Tibial artery (tissue), 4 donors: ENCODE measurements around the gene CTCFL.

ENCODE experiments used
- DNase-seq, 2 donors: peaks; one replicate each; pipeline ENCODE4 v3.0.0-alpha.2; 2019
- H3K27ac ChIP-seq, 2 donors: fragments of 200-600 bp; sonication (generic) in 1 of 2; 1 replicate in 1 of 2; 2 replicates in 1 of 2; pipeline ENCODE4 v1.5.1; 2018 to 2019; ENCODE audit warnings: mild to moderate bottlenecking in 1 of 2
- H3K27me3 ChIP-seq, 2 donors: fragments of 200-600 bp; sonication (generic) in 1 of 2; one replicate each; pipeline versions ENCODE4 v1.5.1 to v1.6.0; 2016 to 2019
- H3K36me3 ChIP-seq, 3 donors: fragments of 200-600 bp; sonication (generic) in 2 of 3; one replicate each; pipeline ENCODE4 v1.5.1; 2016 to 2019; ENCODE audit warnings: mild to moderate bottlenecking in 2 of 3
- H3K4me1 ChIP-seq, 4 donors: fragments of 200-600 bp; sonication (generic) in 2 of 4; 1 replicate in 3 of 4; 2 replicates in 1 of 4; pipeline ENCODE4 v1.5.1; 2016 to 2019
- H3K4me3 ChIP-seq, 2 donors: fragments of 200-600 bp; sonication (generic) in 1 of 2; 1 replicate in 1 of 2; 2 replicates in 1 of 2; pipeline ENCODE4 v1.5.1; 2018 to 2019; ENCODE audit warnings: mild to moderate bottlenecking in 2 of 2
- H3K9me3 ChIP-seq, 3 donors: fragments of 200-600 bp; sonication (generic) in 1 of 3; one replicate each; pipeline ENCODE4 v1.5.1; 2016 to 2019
- intact Hi-C: fragments of 100-400 bp; cut with DNase I; formaldehyde crosslinking; loops from one replicate; pipeline ENCODE4 v1.15.0; 2023; ENCODE audit warnings: low total_unique reads
- TF ChIP-seq, protein P1 (sequence below), 2 experiments: fragments of 200-600 bp in 1 of 2; fragments of 450-650 bp in 1 of 2; IDR thresholded peaks; one replicate each; pipeline ENCODE4 v1.5.1; 2017 to 2019; ENCODE audit warnings: antibody characterized with exemption in 2 of 2, mild to moderate bottlenecking in 1 of 2, moderate library complexity in 1 of 2

CTCFL gene

GRCh38 chr20:57536120-57536708, 11.3 kb upstream of the CTCFL start:
- no peaks in the 10 kb centered on the region for H3K36me3 ChIP-seq

DNA sequence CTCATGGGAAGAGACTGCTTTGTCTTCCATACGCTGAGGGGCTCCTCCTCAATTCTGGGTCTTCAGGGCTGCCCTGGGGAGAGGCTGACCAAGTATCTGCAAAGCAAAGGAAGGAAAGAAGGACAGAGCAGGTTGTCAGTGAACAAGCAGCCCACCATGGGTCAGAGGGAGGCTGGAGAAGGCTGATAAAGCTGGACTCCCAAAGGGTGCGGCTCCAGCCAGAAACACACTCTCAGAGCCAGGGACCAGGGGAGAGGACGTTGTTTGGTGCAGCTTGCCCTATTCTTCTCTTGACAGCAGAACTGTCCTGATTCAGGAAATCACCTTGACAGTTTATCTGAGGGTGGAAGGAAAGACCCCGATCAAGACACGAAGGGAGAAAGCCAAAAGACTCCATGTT, 10.4 kb upstream of the CTCFL start:
- intact Hi-C loops: no loop called here
- DNase-seq: peak in 1 of 2 donors; percentile 35
- H3K27ac ChIP-seq: no peak overlapping the region
- H3K4me1 ChIP-seq: no peaks in the 10 kb centered on the region
- H3K9me3 ChIP-seq: peaks cover 0 to 19% (median 0%) of the 10 kb centered on the region in 3 donors
- peaks cover 0 to 6% of the 10 kb centered on the region in 2 donors for H3K27me3 ChIP-seq
- no peak overlapping the region for H3K4me3 ChIP-seq
- no peaks in the 10 kb centered on the region for H3K36me3 ChIP-seq
- TF ChIP-seq, protein P1, sequence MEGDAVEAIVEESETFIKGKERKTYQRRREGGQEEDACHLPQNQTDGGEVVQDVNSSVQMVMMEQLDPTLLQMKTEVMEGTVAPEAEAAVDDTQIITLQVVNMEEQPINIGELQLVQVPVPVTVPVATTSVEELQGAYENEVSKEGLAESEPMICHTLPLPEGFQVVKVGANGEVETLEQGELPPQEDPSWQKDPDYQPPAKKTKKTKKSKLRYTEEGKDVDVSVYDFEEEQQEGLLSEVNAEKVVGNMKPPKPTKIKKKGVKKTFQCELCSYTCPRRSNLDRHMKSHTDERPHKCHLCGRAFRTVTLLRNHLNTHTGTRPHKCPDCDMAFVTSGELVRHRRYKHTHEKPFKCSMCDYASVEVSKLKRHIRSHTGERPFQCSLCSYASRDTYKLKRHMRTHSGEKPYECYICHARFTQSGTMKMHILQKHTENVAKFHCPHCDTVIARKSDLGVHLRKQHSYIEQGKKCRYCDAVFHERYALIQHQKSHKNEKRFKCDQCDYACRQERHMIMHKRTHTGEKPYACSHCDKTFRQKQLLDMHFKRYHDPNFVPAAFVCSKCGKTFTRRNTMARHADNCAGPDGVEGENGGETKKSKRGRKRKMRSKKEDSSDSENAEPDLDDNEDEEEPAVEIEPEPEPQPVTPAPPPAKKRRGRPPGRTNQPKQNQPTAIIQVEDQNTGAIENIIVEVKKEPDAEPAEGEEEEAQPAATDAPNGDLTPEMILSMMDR (IDR thresholded peaks at IDR 0.05): no peak

More at GRCh38 chr20:57536120-57536708, 11.3 kb upstream of the CTCFL start:
- Histone ChIP-seq H3K4me3 (no peak overlapping the region), H3K4me1 (no peaks in the 10 kb centered on the region), H3K9me3 (peaks cover 0 to 19% (median 0%) of the 10 kb centered on the region in 3 donors), H3K27me3 (peaks cover 0 to 6% of the 10 kb centered on the region in 2 donors), H3K27ac (no peak overlapping the region)
- peak in 1 of 2 donors; percentile 11 for DNase-seq
- intact Hi-C loops: no loop called here
- TF ChIP-seq, protein P1 (IDR thresholded peaks at IDR 0.05): no peak

DNA sequence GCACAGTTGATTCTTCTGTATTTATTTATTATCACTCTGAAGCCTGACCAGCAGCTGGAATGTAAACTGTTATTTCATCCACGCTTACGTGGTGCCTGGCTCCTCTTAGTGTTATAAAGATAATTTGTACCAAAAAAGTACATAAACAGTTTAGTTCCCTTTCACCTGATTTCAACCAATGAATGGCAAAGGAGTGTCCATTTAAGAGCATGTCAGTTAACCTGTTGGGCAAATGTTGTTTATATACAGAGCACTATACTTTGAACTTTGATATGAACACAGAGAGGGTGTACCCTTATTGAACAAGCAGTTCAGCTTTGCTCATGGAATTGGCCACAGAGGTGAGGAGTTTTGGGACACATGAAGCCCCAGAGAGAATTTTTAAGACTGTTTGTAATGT, 7.2 kb upstream of the CTCFL start:
- Histone ChIP-seq H3K9me3 (peaks cover 0 to 16% (median 0%) of the 10 kb centered on the region in 3 donors), H3K27me3 (peaks cover 0 to 3% of the 10 kb centered on the region in 2 donors), H3K4me3 (no peak overlapping the region), H3K36me3 (no peaks in the 10 kb centered on the region), H3K4me1 (no peaks in the 10 kb centered on the region), H3K27ac (no peak overlapping the region)
- intact Hi-C loops: no loop called here
- TF ChIP-seq, protein P1 (IDR thresholded peaks at IDR 0.05): no peak
- DNase-seq: no peak

DNA sequence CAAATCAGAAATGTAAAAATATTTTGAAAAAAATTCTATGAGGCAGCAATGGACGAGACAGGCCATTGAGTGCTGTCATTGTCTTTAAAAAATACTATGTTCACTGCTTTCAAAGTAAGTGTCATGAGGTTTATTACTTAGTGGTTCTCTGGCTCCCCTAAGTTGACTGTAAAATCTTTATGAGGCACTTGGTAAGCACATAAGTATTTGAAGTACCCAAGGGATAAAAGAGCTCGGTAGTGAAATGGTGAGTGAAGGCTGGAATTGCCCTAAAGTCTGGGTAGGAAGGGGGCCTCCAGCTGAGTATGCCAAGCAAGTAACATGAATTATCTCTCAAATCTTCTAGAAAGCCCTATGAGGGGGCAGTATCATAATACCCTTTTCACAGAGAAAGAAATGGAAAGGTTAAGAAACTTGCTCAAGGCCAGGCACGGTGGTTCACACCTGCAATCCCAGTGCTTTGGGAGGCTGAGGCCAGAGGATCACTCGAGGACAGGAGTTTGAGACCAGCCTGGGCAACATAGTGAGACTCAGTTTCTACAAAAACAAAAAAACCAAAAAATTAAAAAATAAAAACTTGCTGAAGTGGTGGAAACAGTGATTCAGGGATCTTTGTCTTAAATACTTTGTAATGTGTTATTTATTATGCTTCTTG, 5.5 kb upstream of the CTCFL start:
- TF ChIP-seq, protein P1 (IDR thresholded peaks at IDR 0.05): no peak
- H3K27ac ChIP-seq: no peak overlapping the region
- peak in 1 of 2 donors; percentile 2 for DNase-seq

GRCh38 chr20:57529810-57530209, 4.9 kb upstream of the CTCFL start:
- H3K27me3 ChIP-seq: peaks cover 0 to 17% of the 10 kb centered on the region in 2 donors
- DNase-seq: peak in 1 of 2 donors; percentile 15
- H3K27ac ChIP-seq: no peak overlapping the region
- no peaks in the 10 kb centered on the region for H3K36me3 ChIP-seq
- TF ChIP-seq, protein P1 (IDR thresholded peaks at IDR 0.05): no peak
- intact Hi-C loops: no loop called here
- H3K4me3 ChIP-seq: no peak overlapping the region
- H3K4me1 ChIP-seq: no peaks in the 10 kb centered on the region
- H3K9me3 ChIP-seq: no peaks in the 10 kb centered on the region

More for the DNA sequence above, 5.5 kb upstream of the CTCFL start:
- H3K4me3 ChIP-seq: no peak overlapping the region
- H3K4me1 ChIP-seq: no peaks in the 10 kb centered on the region
- intact Hi-C loops: no loop called here
- peaks cover 0 to 13% of the 10 kb centered on the region in 2 donors for H3K27me3 ChIP-seq
- no peaks in the 10 kb centered on the region for H3K9me3 ChIP-seq
- H3K36me3 ChIP-seq: no peaks in the 10 kb centered on the region
